DMS 273 treated with DMSO at 0.1 percent for 48 hours (cell line): Measurements from ENCODE around the gene STXBP4.

Experiments
- DNase-seq: peaks from one replicate; lab custom pipeline; 2025; lab: John Stamatoyannopoulos, UW

Gene STXBP4, protein sequence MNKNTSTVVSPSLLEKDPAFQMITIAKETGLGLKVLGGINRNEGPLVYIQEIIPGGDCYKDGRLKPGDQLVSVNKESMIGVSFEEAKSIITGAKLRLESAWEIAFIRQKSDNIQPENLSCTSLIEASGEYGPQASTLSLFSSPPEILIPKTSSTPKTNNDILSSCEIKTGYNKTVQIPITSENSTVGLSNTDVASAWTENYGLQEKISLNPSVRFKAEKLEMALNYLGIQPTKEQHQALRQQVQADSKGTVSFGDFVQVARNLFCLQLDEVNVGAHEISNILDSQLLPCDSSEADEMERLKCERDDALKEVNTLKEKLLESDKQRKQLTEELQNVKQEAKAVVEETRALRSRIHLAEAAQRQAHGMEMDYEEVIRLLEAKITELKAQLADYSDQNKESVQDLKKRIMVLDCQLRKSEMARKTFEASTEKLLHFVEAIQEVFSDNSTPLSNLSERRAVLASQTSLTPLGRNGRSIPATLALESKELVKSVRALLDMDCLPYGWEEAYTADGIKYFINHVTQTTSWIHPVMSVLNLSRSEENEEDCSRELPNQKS

DNA sequence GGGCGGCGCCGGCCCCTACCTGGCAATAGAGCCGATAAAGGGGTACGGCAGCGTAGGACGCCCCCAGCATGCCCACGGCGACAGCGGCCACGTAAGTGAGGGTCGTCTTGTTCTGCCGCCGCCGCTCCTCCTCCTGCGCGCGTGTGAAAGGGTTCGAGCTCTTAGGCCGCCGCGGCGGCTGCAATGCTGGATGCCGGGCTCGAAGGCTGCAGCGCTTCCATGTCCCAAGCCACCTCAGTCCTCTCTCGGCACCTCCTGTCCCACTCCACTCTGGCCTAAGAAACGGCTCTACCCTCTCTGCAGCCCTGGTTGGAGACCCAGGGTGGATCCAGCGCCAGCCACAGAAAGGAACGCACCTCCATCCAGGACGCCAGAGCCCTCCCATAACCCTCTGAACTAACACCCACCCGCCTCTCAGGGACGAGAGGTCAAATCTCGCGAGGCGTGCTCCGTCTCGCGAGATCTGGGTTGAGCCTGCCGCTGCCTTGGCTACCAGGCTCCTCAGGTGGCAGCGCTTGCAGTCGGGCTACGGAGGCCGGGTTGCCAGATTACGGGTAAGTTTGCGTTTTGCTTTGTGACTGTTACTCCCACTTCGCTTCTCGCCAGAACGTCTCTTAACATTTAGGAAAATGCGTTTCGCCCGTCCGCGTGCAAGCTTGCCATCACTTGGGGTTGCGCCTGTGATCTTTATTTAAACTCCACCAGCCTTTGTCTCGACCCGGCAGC is at the start of gene STXBP4, which contains the start of gene COX11:
Gene STXBP4 (plus strand): TSS at position 504 of the 726 bp plus-strand sequence. CDS start 17,455 bp downstream, outside the sequence.
Gene COX11 (minus strand): TSS at position 393 of the 726 bp plus-strand sequence. CDS start 8 bp downstream, at position 385.
- peak; percentile 87 for DNase-seq

DNA sequence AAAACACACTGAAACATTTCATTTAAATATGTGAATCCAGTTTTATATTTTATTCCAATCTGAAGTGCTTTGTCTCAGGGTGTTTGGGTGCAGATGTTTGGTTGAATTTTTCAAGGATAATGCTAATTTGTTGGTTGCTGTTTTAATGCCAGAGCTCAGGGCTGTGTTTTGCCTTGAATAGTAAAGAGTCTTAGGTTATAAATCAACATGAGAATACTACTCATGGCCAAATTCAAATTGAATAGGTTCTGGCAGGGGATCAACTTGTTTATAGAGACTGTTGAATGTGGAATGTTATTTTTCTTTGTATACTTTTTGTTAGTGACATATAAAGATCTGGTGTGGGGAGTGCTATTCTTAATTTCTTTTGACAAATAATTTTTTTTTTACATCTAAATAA is 49.1 kb upstream of the STXBP4 start:
- DNase-seq, result no peak

DNA sequence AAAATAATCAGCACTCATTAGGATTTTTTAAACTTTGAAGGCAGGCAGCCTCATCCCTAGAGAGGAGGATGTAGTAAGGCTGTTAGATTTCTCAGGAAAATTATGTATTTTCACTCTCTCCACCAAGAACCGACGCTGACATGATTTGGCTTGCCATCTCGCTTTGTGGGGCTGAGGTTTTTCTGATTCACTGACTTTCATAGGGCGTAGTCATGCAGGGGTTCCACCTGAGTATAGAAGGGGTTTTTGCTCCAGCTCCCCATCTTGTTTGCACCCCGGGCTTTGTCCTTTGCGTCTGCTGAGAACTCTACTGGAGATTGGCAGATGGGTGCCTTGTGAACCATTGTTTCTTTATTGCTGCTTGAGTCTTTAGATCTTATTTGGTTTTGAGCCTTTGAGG is 47.7 kb upstream of the STXBP4 start:
- no peak for DNase-seq

DNA sequence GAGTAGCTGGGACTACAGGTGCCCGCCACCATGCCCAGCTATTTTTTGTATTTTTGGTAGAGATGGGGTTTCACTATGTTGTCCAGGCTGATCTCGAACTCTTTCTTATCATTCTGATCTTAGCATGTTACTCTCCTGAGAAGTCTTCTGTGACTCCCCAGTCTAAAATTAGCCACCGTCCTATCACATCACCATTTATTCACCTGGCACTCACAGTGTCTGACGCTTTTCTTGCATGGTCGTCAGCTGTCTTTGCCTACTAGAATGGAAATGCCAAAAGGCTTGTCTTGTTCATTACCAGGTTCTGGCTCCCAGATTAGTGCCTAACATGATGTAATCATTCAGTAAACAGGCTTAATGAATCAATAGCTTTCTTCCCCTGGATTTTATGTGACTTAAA is 44.2 kb upstream of the STXBP4 start:
- DNase-seq, result no peak

DNA sequence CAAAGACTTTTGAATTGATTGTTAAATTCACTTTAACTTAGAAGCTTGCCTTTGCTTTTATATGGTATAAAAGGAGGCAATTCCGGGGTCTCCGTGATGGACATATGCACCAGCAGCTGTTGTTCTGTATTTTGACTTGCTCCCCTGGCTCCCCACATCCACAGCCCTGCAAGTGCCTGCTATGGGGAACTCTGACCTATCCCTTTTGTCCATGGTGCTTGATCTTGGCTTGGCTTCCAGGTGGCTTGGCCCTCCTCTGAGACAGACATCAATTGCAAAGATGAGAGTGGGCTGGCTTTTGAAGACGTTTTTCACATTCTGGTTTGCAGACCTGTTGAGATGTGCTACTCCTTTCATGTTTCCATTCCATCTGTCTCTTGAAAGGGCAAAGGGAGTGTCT is 41.0 kb upstream of the STXBP4 start:
- DNase-seq, result no peak

DNA sequence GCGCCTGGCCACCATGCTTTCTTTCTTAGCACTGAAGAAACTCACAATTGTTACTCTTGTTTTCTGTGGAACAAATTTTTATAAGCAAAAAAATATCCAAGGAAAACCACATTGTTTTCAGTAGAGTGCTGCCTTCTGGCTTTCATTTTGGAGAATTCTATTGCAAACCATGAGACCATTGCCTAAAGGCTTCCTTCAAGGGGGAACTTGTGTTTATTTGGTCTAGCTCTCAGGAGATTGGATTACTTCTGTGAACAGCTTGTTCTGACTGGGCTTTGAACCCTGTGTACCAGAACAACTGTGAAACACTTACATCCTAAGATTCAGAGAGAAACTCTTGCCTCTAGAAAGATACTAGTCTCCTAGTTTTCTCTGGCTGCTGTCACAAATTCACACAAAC is 35.9 kb upstream of the STXBP4 start:
- no peak for DNase-seq

DNA sequence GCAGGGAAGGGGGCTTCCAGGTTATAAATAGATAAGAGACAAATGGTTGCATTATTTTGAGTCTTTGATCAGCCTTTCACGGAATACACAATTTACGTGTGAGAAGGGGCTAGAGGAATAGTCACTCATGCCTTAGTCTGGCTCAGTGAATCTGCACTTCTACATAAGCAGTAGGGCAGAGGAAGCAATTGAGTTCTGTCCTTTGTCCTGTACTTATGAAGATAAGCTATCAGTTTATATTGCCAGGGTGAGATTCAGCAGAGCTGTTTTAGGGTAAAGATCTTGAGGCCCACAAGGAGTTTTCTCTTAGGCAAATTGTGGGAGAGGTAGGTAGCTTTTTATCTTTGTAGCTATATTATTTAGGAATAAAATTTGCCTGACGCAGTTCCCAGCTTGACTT is 34.6 kb upstream of the STXBP4 start:
- no peak for DNase-seq

DNA sequence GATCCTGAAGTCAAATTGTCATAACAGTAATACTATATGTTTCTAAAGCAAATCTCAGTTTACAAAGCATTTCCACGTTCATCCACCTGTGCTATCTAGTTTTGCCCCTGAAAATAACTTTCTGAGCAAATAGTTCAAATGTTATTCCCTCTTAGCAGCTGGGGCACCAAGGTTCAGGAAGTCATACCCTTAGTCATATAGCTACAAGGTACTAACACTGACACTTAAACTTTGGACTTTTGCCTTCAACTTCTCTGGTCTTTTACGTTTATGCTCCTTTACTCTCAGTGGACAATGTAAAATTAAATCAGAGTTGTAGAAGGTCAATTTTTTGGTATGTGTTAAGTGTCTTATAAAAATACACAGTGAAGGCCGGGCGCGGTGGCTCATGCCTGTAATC is 33.1 kb upstream of the STXBP4 start:
- DNase-seq, result no peak

DNA sequence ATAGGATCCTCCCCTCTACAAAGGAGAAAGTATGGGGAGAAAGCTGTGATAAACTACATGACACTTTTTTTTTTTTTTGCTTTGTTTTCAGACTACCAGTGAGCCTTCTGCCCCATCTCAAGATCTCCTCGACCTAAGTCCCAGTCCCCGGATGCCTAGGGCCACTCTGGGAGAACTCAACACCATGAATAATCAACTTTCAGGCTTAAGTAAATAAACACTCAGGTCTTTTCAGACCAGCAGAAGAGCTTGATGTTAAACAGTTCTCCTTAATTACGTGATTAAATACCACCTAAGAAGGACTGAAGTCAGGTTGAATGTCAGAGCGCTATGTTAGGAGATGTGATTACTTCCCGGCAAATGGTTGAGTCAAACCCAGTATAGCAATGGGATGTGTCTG is 31.5 kb upstream of the STXBP4 start:
- no peak for DNase-seq

DNA sequence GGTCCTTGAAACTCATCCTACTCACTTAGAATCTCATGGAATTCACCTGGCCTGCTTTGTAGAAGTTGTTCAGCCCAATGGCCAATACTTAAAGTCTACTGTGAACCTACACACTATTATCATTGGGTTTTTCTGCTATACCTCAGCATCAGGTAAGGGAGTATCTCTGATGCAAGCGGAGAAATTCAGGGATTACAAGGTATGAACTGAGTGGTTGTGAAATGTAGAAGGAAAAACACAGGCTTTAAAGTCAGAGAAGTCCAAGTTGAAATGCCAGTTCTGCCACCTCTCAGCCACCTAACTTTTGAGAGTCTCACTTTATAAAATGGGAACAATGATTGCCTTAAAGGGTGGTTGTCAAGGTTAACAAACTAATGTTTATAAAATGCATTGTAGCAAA is 31.1 kb upstream of the STXBP4 start:
- DNase-seq, result no peak

DNA sequence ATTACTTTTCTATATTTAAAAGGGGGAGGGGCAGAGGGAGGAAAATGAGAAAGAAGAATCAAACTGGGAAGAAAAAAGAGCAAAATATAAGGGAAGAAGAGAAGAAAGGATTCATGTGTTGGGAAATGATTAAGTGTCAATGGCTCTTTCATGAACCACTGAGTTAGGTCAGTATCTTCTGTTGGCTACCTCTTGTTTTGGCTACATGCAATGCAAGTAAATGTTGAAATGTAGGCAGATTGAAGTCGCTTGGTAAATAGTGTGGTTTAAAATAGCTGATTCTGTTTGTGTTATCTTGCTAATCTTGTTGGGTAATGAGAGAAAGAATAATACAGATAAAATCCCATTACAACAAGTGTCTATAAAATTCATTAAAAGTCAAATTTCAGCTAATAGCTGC is 27.3 kb upstream of the STXBP4 start:
- no peak for DNase-seq

DNA sequence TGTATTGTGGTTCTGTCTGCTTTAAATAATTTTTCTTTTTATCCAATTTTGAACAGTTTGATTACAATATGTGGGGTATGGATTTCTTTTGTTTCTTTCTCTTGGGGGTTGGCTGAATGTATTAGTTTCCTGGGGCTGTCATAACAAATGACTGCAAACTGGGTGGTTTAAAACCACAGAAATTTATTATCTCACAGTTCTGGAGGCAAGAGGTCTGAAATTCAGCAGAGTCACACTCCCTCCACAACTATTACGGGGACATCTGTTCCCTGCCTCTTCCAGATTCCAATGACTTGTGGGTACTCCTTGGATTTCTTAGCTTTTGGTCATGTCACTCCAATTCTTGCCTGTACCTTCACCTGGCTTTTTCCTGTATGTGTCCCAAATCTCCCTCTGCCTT is 23.8 kb upstream of the STXBP4 start:
- DNase-seq, result no peak

DNA sequence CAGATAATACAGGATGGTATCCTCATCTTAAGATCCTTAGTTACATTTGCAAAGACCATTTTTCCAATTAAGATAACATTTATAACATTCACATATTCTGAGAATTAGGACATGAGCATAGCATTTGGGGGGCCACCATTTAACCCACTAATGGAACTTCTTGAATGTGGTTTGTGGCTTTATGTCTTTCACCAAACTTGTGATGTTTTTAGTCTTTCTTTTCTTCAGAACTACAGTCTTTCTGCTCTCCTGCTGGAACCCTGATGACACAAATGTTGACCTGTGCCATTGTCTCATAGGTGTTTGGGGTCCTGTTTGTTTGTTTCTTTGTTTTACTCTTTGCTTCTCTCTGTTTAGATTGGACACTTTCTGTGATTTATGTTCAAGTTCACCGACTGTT is 23.3 kb upstream of the STXBP4 start:
- no peak for DNase-seq

DNA sequence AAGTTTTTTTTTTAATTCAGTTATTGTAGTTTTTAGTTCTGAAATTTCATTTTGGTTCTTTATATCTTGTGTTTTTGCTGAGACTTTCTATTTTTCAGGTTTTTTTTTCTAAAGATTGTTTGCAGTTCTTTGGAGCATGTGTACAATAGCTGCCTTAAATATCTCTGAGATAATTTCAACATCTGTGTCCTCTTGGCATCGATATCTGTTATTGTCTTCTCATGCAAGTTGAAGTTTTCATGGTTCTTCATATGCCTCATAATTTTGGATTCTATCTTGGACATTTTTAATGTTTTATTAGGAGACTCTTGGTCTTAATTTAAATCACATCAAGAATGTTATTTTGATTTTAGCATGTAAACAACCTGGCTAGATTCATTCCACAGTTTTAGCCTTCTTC is 22.9 kb upstream of the STXBP4 start:
- DNase-seq, result no peak

DNA sequence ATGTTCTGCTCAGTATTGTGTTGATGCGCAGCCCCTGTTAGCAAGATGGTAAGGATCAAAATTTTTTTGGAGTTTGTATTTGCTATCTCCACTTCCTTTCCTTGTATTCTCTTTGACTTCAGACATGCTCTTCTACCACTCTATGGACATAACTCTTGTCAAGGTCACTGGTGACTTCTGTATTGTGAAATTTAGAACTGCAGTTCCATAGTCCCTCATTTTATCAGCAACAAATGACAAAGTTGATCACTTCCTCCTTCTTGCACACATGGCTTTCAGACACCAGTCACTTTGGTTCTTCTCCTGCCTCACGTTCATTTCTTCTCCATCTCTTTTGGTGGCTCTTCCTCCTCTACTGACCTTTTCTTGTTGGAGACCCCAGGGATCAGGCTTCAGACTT is 21.2 kb upstream of the STXBP4 start:
- no peak for DNase-seq

DNA sequence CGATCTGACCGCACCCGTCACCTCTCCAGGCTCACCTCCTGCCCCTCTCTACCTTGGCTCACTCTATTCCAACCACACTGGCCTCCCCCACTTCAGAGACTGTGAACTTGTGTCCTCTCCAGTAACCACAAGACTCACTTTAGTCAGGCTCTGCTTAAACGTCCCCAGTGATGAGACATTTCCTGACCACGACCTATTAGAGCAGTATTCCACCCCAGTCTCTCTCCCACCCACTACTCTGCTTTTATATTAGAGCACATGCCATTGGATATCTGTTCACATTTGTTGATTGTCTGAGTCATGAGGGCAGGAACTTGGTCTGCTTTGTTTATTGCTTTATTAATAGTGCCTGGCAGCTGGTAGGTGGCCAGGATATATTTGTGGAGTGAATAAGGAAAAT is 20.2 kb upstream of the STXBP4 start:
- no peak for DNase-seq

DNA sequence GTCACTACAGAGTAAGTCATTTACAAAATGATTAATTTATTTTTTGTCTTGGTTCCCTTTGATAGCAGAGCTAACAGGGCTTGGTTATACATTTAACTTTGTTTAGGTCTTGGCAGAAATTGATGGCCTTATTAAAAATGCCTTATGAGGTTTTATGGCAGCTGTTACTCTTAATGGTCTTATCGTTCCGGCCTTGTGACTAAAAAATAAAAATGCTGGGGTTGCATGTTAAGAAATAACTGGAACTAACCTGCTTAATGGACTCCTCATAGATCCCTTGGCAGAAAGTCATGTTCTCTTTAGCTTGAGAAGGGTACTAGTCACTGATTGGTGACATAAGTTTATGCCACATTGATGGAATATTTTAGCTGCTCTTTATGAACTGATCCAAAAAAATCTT is 18.4 kb upstream of the STXBP4 start:
- no peak for DNase-seq

DNA sequence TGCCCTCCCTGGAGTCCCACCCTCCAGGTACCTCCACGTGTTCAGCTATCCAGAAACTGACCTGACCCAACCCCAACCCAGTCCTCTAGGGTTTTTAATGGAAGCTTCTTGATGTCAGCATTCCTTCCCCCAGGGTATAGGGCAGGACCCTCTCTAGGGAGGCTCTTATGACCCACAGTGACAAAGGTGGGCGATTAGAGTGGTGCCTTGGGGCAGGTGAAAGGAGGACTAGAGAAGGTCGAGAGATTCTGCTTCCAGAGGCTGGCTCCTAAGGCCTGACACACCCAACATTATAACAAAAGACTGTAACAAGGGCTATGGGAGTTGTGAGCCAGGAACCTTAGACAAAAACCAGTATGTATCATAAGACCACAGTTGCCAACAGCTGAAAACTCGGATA is 17.3 kb upstream of the STXBP4 start:
- no peak for DNase-seq

DNA sequence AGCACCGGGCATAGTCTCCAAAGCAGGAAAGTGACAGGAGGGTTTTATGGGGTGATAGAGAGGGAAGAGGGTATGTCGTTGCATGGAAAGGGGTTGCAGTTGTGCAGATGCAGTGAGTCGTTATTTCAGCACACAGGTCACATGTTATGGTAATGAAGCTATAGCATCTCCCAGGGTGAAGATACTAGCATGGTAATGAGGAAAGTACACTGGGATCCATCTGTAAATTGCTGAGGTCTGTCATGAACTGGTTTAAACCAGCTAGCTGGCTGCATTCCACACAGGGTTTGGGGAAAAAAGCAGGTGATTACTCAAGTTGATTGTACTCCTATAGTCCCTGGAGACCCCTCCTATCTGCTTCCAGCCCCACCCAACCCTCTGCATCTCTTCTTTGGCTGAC is 11.8 kb upstream of the STXBP4 start:
- DNase-seq, result peak; percentile 79

DNA sequence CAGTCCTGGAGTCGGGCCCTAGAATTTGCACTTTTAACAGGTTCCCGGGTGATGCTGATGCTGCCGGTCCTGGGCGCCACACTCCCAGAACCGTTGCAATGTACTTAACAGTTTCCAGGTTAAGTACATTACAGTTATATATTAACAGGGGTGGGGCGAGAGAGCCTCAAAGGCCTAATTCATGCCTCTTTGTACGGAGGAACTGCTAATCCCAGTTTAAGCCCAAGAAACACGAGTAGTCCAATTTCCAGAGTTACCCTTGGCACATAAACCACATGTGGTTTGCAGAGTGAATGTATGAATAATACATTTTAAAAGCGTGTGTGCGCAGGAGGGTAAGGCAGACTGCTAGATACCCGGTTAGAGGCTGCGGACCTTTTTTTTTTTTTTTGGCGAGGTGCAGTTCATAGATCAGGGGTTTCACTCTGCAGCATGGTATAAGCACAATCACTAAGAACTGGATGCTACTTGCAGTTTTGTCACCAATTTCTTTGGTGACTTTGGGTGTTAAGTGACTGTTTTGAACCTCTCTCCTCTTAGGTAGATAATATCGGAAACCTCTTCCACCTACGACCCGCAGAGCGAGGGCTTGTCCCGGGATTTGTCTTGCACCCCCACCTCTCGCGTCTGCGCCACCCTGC is 824 bp upstream of the STXBP4 start:
- DNase-seq, result no peak

DNA sequence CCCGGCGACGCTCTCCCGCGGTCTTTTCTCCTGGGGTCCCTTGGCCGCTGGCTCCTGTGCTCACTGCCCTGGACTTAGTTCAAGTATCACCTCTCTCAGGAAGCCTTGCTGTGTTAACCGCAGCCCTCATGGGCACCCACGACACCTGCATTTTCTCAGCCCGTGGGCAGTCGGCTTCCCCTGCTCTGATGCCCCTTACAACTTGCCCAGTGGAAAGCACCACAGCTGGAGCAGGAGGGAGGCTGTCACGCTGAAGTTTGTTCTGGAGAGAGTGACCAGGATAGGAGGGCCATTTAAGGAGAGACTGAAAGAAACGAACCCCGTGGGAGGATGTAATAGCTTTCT is 395 bp downstream of the STXBP4 start:
- DNase-seq, result no peak

DNA sequence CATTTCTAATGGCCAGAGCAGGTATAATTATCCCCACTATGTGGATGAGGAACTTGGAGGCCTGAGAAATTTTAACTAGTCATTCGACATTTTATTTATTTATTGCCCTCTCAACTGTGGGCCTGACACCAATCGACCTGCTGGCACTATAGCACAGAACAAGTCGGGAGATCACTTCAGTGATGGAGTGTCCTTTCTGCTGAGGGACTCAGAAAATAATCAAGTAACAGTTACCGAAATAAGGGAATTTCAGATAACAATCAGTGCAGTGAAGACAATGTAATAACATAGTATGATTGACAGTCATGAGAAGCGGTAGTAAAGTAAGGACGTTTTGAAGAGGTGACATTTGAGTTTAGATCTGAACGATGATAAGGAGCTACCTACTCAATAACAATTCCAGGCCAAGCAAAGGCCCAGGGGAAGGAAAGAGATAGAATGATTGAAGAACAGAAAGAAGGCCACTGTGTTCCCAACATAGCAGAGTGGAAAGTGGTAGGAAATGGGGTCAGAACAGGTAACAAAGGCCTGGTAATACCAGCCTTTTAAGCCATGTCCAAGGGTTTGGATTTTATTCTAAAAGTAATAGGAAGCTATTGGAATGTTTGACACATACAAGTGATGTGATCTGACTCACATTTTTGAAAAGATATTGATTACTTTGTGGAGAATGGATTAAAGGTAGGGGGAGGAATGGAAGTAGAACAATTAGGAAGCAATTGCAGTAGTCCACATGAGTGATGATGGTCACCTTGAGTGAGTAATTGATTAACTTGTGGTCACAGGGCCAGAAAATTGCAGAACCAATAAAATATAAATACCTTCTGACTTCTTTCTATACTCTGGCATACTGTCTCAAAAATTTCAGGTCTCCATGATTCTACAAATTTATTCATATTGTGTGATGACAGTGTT is 1.4 kb downstream of the STXBP4 start:
- no peak for DNase-seq
